AG04449 (cell line): ENCODE data around the gene C11orf68.
A peak's percentile ranks its signal among the peaks of the same experiment; 100 is the strongest.

Experiments
- CTCF ChIA-PET: fragments of 350-600 bp; formaldehyde crosslinking; extraction: SDS; loops from one replicate; lab custom pipeline; 2021; ENCODE audit warnings: antibody characterized with exemption; lab: Yijun Ruan, JAX
- POLR2A ChIA-PET: fragments of 400-600, 350-600 bp; formaldehyde crosslinking; extraction: SDS; loops from one replicate; lab custom pipeline; 2020; ENCODE audit warnings: antibody characterized with exemption, inconsistent platforms; lab: Yijun Ruan, JAX
- DNase-seq: peaks from one replicate; pipeline ENCODE4 v3.0.0-alpha.2; 2010; ENCODE audit warnings: low read depth, low spot score
- H3K4me3 ChIP-seq: 2 replicates; pipeline ENCODE4 v1.5.1; 2011; ENCODE audit warnings: low read depth, mild to moderate bottlenecking, control low read depth, low read length
- TF ChIP-seq, protein P1 (sequence below): IDR thresholded peaks from one replicate; pipeline ENCODE4 v1.5.1; 2011; ENCODE audit warnings: mild to moderate bottlenecking, moderate library complexity, low read length, control low read depth, inconsistent platforms; ENCODE audit not compliant: insufficient read depth; ENCODE audit errors: missing control alignments

C11orf68 gene

DNA sequence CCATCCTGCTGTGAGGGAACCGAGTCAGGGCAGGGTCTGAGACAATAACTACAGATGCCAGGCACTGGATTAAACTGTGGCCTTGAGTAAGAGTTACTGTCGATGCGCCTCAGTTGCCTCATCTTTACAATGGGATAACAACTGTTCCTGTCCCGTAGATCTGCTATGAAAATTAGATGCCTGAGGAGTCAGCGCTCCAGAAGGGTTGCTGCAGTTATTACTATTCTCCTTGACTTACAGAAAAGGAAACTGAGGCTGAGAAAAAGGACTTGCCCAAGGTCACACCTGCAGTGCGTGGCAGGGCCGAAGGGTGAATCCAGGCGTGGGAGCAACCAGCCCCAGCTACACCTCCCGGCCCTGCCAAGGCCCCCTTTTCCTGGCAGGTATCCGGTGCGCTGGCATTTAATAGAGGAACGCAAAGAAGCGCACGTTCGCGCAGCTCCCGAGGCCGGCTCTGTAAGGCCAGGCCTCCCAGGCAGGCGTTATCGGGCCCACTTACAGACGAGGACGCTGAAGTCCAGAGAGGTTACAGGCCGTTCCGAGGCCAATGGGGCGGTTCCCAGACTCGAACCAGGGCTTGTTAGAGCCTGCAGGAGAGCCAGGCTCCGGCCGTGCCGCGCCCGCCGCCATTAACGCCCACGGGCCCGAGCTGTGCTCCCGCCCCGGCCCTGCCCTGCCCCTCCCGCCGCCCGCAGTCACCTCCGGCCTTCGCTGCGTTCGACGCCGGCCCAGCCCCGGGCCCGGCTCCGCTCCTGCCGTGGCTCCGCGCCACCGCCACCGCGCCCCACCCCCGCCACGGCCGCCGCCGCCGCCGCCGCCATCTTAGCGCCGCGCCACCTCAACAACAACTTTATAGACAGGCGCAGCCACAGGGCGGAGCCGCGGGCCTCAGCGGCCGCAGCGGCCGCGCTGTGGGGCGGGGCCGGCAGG, at the start of gene C11orf68:
C11orf68 (minus strand) TSS at position 852 of the 930 bp plus-strand sequence; CDS start at position 821, 31 bp downstream.
- POLR2A ChIA-PET, result interaction anchor here (0.7 to 7.1 kb wide), 5 partner anchors 15 to 34 kb away, joined by 3 to 127 read pairs (median 4); partner anchors contain the start of genes CCDC85B and FIBP
- peak within 1 kb of the TSS; percentile 92 for H3K4me3 ChIP-seq
- TF ChIP-seq, protein P1, sequence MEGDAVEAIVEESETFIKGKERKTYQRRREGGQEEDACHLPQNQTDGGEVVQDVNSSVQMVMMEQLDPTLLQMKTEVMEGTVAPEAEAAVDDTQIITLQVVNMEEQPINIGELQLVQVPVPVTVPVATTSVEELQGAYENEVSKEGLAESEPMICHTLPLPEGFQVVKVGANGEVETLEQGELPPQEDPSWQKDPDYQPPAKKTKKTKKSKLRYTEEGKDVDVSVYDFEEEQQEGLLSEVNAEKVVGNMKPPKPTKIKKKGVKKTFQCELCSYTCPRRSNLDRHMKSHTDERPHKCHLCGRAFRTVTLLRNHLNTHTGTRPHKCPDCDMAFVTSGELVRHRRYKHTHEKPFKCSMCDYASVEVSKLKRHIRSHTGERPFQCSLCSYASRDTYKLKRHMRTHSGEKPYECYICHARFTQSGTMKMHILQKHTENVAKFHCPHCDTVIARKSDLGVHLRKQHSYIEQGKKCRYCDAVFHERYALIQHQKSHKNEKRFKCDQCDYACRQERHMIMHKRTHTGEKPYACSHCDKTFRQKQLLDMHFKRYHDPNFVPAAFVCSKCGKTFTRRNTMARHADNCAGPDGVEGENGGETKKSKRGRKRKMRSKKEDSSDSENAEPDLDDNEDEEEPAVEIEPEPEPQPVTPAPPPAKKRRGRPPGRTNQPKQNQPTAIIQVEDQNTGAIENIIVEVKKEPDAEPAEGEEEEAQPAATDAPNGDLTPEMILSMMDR, result no peak
- CTCF ChIA-PET, result interaction anchor here (0.9 to 2.1 kb wide), 5 partner anchors 17 to 104 kb away, joined by 3 to 20 read pairs (median 7); partner anchors contain the start of genes CCDC85B, FIBP and MUS81
- no peak for DNase-seq

DNA sequence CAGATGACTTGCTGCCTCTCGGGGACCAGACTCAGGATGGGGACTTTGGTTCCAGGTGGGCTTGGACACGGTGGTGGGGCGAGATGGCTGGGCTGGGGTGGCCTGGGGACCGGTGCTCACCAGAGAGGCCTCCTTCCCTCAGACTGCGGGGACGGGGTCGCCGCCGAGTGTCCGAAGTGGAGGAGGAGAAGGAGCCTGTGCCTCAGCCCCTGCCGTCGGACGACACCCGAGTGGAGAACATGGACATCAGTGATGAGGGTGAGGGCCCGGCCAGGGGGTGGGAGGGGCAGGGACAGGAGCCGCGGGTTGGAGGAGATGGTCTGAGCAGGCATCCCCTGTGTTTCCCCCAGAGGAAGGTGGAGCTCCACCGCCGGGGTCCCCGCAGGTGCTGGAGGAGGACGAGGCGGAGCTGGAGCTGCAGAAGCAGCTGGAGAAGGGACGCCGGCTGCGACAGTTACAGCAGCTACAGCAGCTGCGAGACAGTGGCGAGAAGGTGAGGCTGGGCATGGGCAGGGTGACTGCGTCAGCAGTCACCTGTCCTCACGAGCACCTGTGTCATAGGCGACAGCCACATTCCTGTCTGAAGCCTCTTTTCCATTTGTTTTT, 48.6 kb upstream of the C11orf68 start:
- TF ChIP-seq, protein P1, result no peak
- CTCF ChIA-PET, result interaction anchor here (44.9 kb wide), 1 partner anchor 85 kb away, joined by 1090 read pairs; the partner anchor contains the start of genes CCDC85B, CTSW, EFEMP2 and FIBP
- POLR2A ChIA-PET, result no interaction called here
- no peak for DNase-seq
- no peak overlapping the region for H3K4me3 ChIP-seq

DNA sequence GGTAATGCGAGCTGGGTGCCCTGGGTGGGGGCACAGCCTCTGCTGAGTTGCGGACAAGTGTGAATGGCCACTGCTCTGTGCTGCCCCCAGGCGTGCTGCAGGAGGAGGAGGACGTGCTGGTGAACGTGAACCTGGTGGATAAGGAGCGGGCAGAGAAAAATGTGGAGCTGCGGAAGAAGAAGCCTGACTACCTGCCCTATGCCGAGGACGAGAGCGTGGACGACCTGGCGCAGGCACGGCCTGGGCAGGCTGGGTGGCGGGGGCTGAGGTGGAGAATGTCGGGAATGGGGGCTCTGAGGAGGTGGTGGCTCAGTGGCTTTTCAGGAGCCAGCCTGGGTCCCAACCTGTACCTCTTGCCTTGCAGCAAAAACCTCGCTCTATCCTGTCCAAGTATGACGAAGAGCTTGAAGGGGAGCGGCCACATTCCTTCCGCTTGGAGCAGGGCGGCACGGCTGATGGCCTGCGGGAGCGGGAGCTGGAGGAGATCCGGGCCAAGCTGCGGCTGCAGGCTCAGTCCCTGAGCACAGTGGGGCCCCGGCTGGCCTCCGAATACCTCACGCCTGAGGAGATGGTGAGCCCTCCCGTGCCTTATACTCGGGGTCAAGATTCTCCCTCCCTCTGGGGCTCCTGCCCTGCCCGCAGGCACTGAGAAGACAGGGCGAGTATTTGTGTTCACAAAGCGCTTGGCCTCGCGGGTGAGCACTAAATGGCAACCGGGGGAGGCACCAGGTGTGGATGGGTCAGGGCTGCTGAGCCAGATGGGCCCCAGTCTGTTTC, 47.3 kb upstream of the C11orf68 start:
- DNase-seq, result no peak
- TF ChIP-seq, protein P1, result no peak

DNA sequence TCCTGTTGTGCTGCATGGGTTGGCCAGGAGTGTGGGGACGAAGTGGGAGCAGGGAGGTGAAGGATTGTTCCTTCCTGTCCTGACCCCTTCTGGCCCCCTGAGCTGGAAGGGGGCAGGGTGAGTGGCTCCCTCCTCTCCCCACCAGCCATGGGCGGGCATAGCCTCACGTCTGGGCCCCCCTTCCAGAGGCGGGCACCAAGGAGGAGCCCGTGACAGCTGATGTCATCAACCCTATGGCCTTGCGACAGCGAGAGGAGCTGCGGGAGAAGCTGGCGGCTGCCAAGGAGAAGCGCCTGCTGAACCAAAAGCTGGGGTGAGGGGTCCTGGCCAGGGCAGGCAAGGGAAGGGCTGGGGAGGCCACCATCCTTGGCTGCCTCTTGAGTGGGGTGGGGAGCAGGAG, 46.0 kb upstream of the C11orf68 start:
- H3K4me3 ChIP-seq, result no peak overlapping the region
- ChIA-PET CTCF (interaction anchor here (0.6 to 44.9 kb wide), 4 partner anchors 10 to 82 kb away, joined by 3 to 1090 read pairs (median 3); partner anchors contain the start of genes BANF1, CCDC85B, CTSW and EFEMP2), POLR2A (no interaction called here)
- TF ChIP-seq, protein P1, result no peak
- no peak for DNase-seq

More for the DNA sequence above, 47.3 kb upstream of the C11orf68 start:
- ChIA-PET CTCF (interaction anchor here (0.6 to 44.9 kb wide), 3 partner anchors 11 to 84 kb away, joined by 3 to 1090 read pairs (median 3); partner anchors contain the start of genes CCDC85B, CTSW, EFEMP2 and FIBP), POLR2A (no interaction called here)
- H3K4me3 ChIP-seq, result no peak overlapping the region

DNA sequence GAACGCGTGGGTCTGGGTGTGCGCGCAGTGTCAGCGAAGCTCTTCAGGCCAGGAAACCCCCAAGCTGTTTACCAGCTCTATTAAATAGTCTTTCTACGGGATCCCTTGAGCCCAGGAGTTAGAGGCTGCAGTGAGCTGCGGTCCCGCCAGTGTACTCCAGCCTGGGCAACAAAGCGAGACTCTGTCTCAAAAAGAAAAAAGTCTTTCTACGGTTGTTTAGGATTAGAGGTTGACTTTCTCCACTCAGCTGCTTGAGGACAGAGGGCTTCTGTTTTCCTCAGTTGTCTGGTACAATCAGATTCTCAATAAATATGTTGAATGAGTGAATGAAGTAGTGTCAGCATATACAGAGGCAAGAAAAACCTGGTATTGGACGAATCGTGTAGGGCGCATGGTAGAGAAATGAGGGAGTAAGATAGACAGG, 43.3 kb upstream of the C11orf68 start:
- POLR2A ChIA-PET, result interaction anchor here (1.4 kb wide), 1 partner anchor 71 kb away, joined by 5 read pairs; the partner anchor contains the start of gene CCDC85B

More for the DNA sequence above, 43.3 kb upstream of the C11orf68 start:
- H3K4me3 ChIP-seq, result peak overlapping the region; percentile 77
- DNase-seq, result no peak
- CTCF ChIA-PET, result interaction anchor here (0.9 to 44.9 kb wide), 2 partner anchors 80 to 103 kb away, joined by 3 to 1090 read pairs; partner anchors contain the start of genes CCDC85B, CTSW, EFEMP2 and FIBP
- TF ChIP-seq, protein P1, result no peak
